Hematopoietic multipotent progenitor cell treated with erythropoietin and hydrocortisone succinate and interleukin-3 and kit ligand, for 4 days (in vitro differentiated cells): Measurements from ENCODE around the gene PIK3R3.
"Not testable (repeated sequence)": the region's sequence is repeated elsewhere in the genome, so short reads cannot be mapped to it uniquely, and the experiment has no call there.

Experiments
- DNase-seq: peaks from one replicate; pipeline ENCODE4 v3.0.0-alpha.2; 2015

Gene PIK3R3

GRCh38 chr1:46062651-46063319 is 69.6 kb downstream of the PIK3R3 start:
- peak; percentile 15 for DNase-seq

- DNase-seq = no peak
Observed at GRCh38 chr1:46061146-46061545, 71.3 kb downstream of the PIK3R3 start.

GRCh38 chr1:46058936-46059335 is 73.5 kb downstream of the PIK3R3 start:
- DNase-seq = no peak

GRCh38 chr1:46057781-46058180 is 74.6 kb downstream of the PIK3R3 start:
- no peak for DNase-seq

GRCh38 chr1:46057215-46057614 is 75.2 kb downstream of the PIK3R3 start:
- not testable (repeated sequence) for DNase-seq

GRCh38 chr1:46056325-46056724 is 76.1 kb downstream of the PIK3R3 start:
- no peak for DNase-seq

- DNase-seq = peak; percentile 44
Observed at GRCh38 chr1:46053734-46054133, 78.7 kb downstream of the PIK3R3 start.

- DNase-seq = no peak
Observed at GRCh38 chr1:46044116-46044515, 88.3 kb downstream of the PIK3R3 start.

- DNase-seq = peak; percentile 81
Observed at GRCh38 chr1:46043458-46044017, 88.9 kb downstream of the PIK3R3 start.

GRCh38 chr1:46041974-46042373 is 90.5 kb downstream of the PIK3R3 start:
- DNase-seq = no peak

- no peak for DNase-seq
Observed at GRCh38 chr1:46041551-46041950, 90.9 kb downstream of the PIK3R3 start.

GRCh38 chr1:46039571-46040052 is 92.8 kb downstream of the PIK3R3 start:
- DNase-seq = peak; percentile 20

- peak; percentile 91 for DNase-seq
Observed at GRCh38 chr1:46036894-46037839, 95.3 kb downstream of the PIK3R3 start.

GRCh38 chr1:46034601-46035516 is 97.6 kb downstream of the PIK3R3 start:
- DNase-seq = no peak

GRCh38 chr1:46030876-46031660 is 101.4 kb downstream of the PIK3R3 start:
- no peak for DNase-seq

- DNase-seq = no peak
Observed at GRCh38 chr1:46030074-46030870, 102.2 kb downstream of the PIK3R3 start.

- DNase-seq = no peak
Observed at GRCh38 chr1:46027788-46028573, 104.4 kb downstream of the PIK3R3 start.

- DNase-seq = no peak
Observed at GRCh38 chr1:46026531-46026930, 105.9 kb downstream of the PIK3R3 start.

GRCh38 chr1:46021046-46021996 is 111.1 kb downstream of the PIK3R3 start:
- DNase-seq = no peak
